GM23338 (cell line): ENCODE data around the gene RBM8A. TPM values are rescaled to one million over a fixed set of nuclear protein-coding genes. Genes with fewer than 3 reads are reported as not detected.

ENCODE experiments used
- ATAC-seq: fragments of 200-7000 bp; cut with Tn5 transposase; 3 replicates; pipeline ENCODE4 v1.9.1; 2020
- DNase-seq: peaks from one replicate; pipeline ENCODE4 v3.0.0-alpha.2; 2015; ENCODE audit warnings: low spot score
- H2AFZ ChIP-seq: fragments of 200-600 bp; sonication (generic); 2 replicates; pipeline ENCODE4 v1.8.0; 2016; ENCODE audit warnings: antibody characterized with exemption, mild to moderate bottlenecking, moderate library complexity
- H3F3A ChIP-seq: fragments of 200-600 bp; sonication (generic); replicated peaks from 2 replicates; pipeline ENCODE4 v1.8.0; 2017; ENCODE audit warnings: antibody characterized with exemption, mixed run types, low read depth
- H3K27ac ChIP-seq: fragments of 200-600 bp; sonication (generic); 2 replicates; pipeline ENCODE4 v1.6.1; 2016; ENCODE audit warnings: low read depth
- H3K27me3 ChIP-seq: fragments of 200-600 bp; sonication (generic); 2 replicates; pipeline ENCODE4 v1.8.0; 2016; ENCODE audit warnings: mild to moderate bottlenecking, mixed run types, moderate library complexity; ENCODE audit not compliant: insufficient read depth
- H3K36me3 ChIP-seq: fragments of 200-600 bp; sonication (generic); 2 replicates; pipeline ENCODE4 v1.8.0; 2016; ENCODE audit warnings: mild to moderate bottlenecking; ENCODE audit not compliant: insufficient read depth
- H3K4me1 ChIP-seq: fragments of 200-600 bp; sonication (generic); 2 replicates; pipeline ENCODE4 v1.8.0; 2016; ENCODE audit warnings: mild to moderate bottlenecking, moderate library complexity; ENCODE audit not compliant: insufficient read depth
- H3K4me2 ChIP-seq: fragments of 200-600 bp; sonication (generic); 2 replicates; pipeline ENCODE4 v1.7.1; 2017; ENCODE audit warnings: mixed run types
- H3K4me3 ChIP-seq: fragments of 200-600 bp; sonication (generic); 2 replicates; pipeline ENCODE4 v1.6.1; 2016; ENCODE audit warnings: mixed run types
- H3K79me2 ChIP-seq: fragments of 200-600 bp; sonication (generic); replicated peaks from 2 replicates; pipeline ENCODE4 v1.8.0; 2017; ENCODE audit warnings: mild to moderate bottlenecking; ENCODE audit not compliant: insufficient read depth
- H3K9me2 ChIP-seq: fragments of 200-600 bp; sonication (generic); 2 replicates; pipeline ENCODE4 v1.8.0; 2017; ENCODE audit not compliant: insufficient read depth
- H4K20me1 ChIP-seq: fragments of 200-600 bp; sonication (generic); replicated peaks from 2 replicates; pipeline ENCODE4 v1.8.0; 2017; ENCODE audit warnings: mild to moderate bottlenecking; ENCODE audit not compliant: insufficient read depth
- H3K27ac Mint-ChIP-seq: 2 replicates; pipeline ENCODE4 v1.8.0; 2020; ENCODE audit warnings: inconsistent platforms, mild to moderate bottlenecking, moderate library complexity, mixed read lengths
- H3K27me3 Mint-ChIP-seq: 3 replicates; pipeline ENCODE4 v1.8.0; 2022; ENCODE audit warnings: low read depth, mild to moderate bottlenecking, moderate library complexity, mixed read lengths, inconsistent platforms; ENCODE audit not compliant: insufficient read depth, poor library complexity
- H3K36me3 Mint-ChIP-seq: 3 replicates; pipeline ENCODE4 v1.8.0; 2021; ENCODE audit warnings: low read depth, mild to moderate bottlenecking, inconsistent platforms, moderate library complexity, mixed read lengths
- H3K4me1 Mint-ChIP-seq: 3 replicates; pipeline ENCODE4 v1.8.0; 2020; ENCODE audit warnings: mild to moderate bottlenecking, inconsistent platforms, mixed read lengths
- H3K4me3 Mint-ChIP-seq: 3 replicates; pipeline ENCODE4 v1.8.0; 2021; ENCODE audit warnings: moderate library complexity, mild to moderate bottlenecking, inconsistent platforms, mixed read lengths
- H3K9me3 Mint-ChIP-seq: 3 replicates; pipeline ENCODE4 v1.8.0; 2020; ENCODE audit warnings: moderate library complexity, mild to moderate bottlenecking, inconsistent platforms, mixed read lengths
- CREB1 ChIP-seq: fragments of 250-450 bp; sonication (Bioruptor Pico); IDR thresholded peaks from 2 replicates; pipeline ENCODE4 v1.5.0; 2020; ENCODE audit warnings: low read depth, mild to moderate bottlenecking, moderate library complexity
- CTCF ChIP-seq, 2 experiments: fragments of 200-600 bp in 1 of 2; sonication (generic) in 1 of 2; conservative IDR thresholded peaks; 2 replicates each; pipeline versions ENCODE4 v1.5.1 to v1.6.1; 2016 to 2017; ENCODE audit warnings: antibody characterized with exemption in 2 of 2, low read depth in 2 of 2, mild to moderate bottlenecking in 2 of 2, moderate library complexity in 1 of 2
- EZH2 ChIP-seq: fragments of 200-600 bp; sonication (generic); IDR thresholded peaks from one replicate; pipeline ENCODE4 v1.8.0; 2017; ENCODE audit warnings: antibody characterized with exemption, mild to moderate bottlenecking, low read depth; ENCODE audit not compliant: unreplicated experiment
- EZH2phosphoT487 ChIP-seq: fragments of 200-600 bp; sonication (generic); IDR thresholded peaks from one replicate; pipeline ENCODE4 v1.8.1; 2018; ENCODE audit warnings: antibody characterized with exemption; ENCODE audit not compliant: unreplicated experiment
- NANOG ChIP-seq: IDR thresholded peaks from 2 replicates; pipeline ENCODE4 v1.6.1; 2016; ENCODE audit warnings: antibody characterized with exemption, borderline replicate concordance
- POLR2AphosphoS5 ChIP-seq: IDR thresholded peaks from 2 replicates; pipeline ENCODE4 v1.6.1; 2016; ENCODE audit warnings: antibody characterized with exemption, low read depth
- STAT1 ChIP-seq: IDR thresholded peaks from one replicate; pipeline ENCODE4 v1.6.1; 2016; ENCODE audit warnings: antibody characterized with exemption; ENCODE audit not compliant: unreplicated experiment
- ZNF114 ChIP-seq: fragments of 250-450 bp; sonication (Bioruptor Pico); IDR thresholded peaks from 2 replicates; pipeline ENCODE4 v1.5.0; 2020; ENCODE audit warnings: mild to moderate bottlenecking, moderate library complexity
- ZNF331 ChIP-seq: fragments of 250-450 bp; sonication (Bioruptor Pico); IDR thresholded peaks from 2 replicates; pipeline ENCODE4 v1.5.0; 2020; ENCODE audit warnings: low read depth, mild to moderate bottlenecking, moderate library complexity
- polyA plus RNA-seq: library from polyadenylated mRNA; unstranded; fragments of >200 nt; fragmentation: Nextera tagmentation; extraction: Ambion mirVana; gene quantifications from 2 replicates; pipeline ENCODE4 v1.2.1, GENCODE V29; 2016
- total RNA-seq: library from RNA; depleted of rRNA; stranded (reverse); fragments of >200 nt; shearing (Covaris generic); gene quantifications from 2 replicates; pipeline ENCODE4 v1.2.3, GENCODE V29; 2014
- TF ChIP-seq, protein P1 (sequence below): IDR thresholded peaks from 2 replicates; pipeline ENCODE4 v1.6.1; 2016; ENCODE audit warnings: antibody characterized with exemption
- TF ChIP-seq, protein P2 (sequence below): fragments of 250-450 bp; sonication (Bioruptor Pico); IDR thresholded peaks from 2 replicates; pipeline ENCODE4 v1.5.0; 2020; ENCODE audit warnings: mild to moderate bottlenecking, moderate library complexity

RBM8A gene
- total and polyA plus RNA-seq, 2 experiments from 2014 or later: 170 to 312 TPM

GRCh38 chr1:145901312-145902021, 25.8 kb downstream of the RBM8A start:
- H3K36me3 ChIP-seq: no peaks in the 10 kb centered on the region
- Mint-ChIP-seq H3K36me3 (no peaks in the 10 kb centered on the region), H3K4me3 (no peak overlapping the region), H3K4me1 (no peaks in the 10 kb centered on the region; the same call in 2 of the 3 replicates), H3K9me3 (no peaks in the 10 kb centered on the region; the same call in 2 of the 3 replicates), H3K27me3 (peaks cover 9% of the 10 kb centered on the region), H3K27ac (no peak overlapping the region)
- H3K4me1 ChIP-seq: no peaks in the 10 kb centered on the region
- no peaks in the 10 kb centered on the region for H3K79me2 ChIP-seq
- no peaks in the 10 kb centered on the region for H3F3A ChIP-seq
- TF ChIP-seq ZNF331 (CRISPR knock-in tag) (no peak), CTCF (conservative IDR thresholded peaks at IDR 0.05; ENCODE audit: low read depth in 2 of 2) (peak; percentile 42 to 54)
- H3K4me3 ChIP-seq: no peak overlapping the region
- H3K4me2 ChIP-seq: no peak overlapping the region
- no peak overlapping the region for H3K27ac ChIP-seq
- H3K27me3 ChIP-seq: no peaks in the 10 kb centered on the region
- H2AFZ ChIP-seq: peak overlapping the region; percentile 85; the same call in 1 of the 2 replicates
- DNase-seq (peak; percentile 72), ATAC-seq (peak; percentile 89)
- H3K9me2 ChIP-seq: no peaks in the 10 kb centered on the region
- no peaks in the 10 kb centered on the region for H4K20me1 ChIP-seq

GRCh38 chr1:145898756-145899155, 28.5 kb downstream of the RBM8A start:
- no peaks in the 10 kb centered on the region for H4K20me1 ChIP-seq
- no peaks in the 10 kb centered on the region for H3K79me2 ChIP-seq
- H3K9me3 Mint-ChIP-seq: no peaks in the 10 kb centered on the region; the same call in 2 of the 3 replicates
- H3K4me3 ChIP-seq: no peak overlapping the region
- no peak overlapping the region for H3K4me3 Mint-ChIP-seq
- no peaks in the 10 kb centered on the region for H3K27me3 ChIP-seq
- H3K27ac Mint-ChIP-seq: no peak overlapping the region
- no peak overlapping the region for H2AFZ ChIP-seq
- no peaks in the 10 kb centered on the region for H3K36me3 Mint-ChIP-seq
- no peaks in the 10 kb centered on the region; the same call in 2 of the 3 replicates for H3K4me1 Mint-ChIP-seq
- no peak overlapping the region for H3K27ac ChIP-seq
- DNase-seq: no peak
- ATAC-seq: no peak
- no peaks in the 10 kb centered on the region for H3K4me1 ChIP-seq
- no peak overlapping the region for H3K4me2 ChIP-seq
- H3F3A ChIP-seq: no peaks in the 10 kb centered on the region
- H3K9me2 ChIP-seq: no peaks in the 10 kb centered on the region
- no peaks in the 10 kb centered on the region for H3K36me3 ChIP-seq
- peaks cover 11% of the 10 kb centered on the region for H3K27me3 Mint-ChIP-seq
- no peak for TF ChIP-seq EZH2phosphoT487
- no peak for TF ChIP-seq STAT1
- TF ChIP-seq ZNF114 (CRISPR knock-in tag): no peak
- TF ChIP-seq, protein P1, sequence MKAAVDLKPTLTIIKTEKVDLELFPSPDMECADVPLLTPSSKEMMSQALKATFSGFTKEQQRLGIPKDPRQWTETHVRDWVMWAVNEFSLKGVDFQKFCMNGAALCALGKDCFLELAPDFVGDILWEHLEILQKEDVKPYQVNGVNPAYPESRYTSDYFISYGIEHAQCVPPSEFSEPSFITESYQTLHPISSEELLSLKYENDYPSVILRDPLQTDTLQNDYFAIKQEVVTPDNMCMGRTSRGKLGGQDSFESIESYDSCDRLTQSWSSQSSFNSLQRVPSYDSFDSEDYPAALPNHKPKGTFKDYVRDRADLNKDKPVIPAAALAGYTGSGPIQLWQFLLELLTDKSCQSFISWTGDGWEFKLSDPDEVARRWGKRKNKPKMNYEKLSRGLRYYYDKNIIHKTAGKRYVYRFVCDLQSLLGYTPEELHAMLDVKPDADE: no peak
- TF ChIP-seq POLR2AphosphoS5: no peak
- TF ChIP-seq NANOG: no peak
- TF ChIP-seq ZNF331 (CRISPR knock-in tag): no peak
- no peak for TF ChIP-seq EZH2
- TF ChIP-seq, protein P2, sequence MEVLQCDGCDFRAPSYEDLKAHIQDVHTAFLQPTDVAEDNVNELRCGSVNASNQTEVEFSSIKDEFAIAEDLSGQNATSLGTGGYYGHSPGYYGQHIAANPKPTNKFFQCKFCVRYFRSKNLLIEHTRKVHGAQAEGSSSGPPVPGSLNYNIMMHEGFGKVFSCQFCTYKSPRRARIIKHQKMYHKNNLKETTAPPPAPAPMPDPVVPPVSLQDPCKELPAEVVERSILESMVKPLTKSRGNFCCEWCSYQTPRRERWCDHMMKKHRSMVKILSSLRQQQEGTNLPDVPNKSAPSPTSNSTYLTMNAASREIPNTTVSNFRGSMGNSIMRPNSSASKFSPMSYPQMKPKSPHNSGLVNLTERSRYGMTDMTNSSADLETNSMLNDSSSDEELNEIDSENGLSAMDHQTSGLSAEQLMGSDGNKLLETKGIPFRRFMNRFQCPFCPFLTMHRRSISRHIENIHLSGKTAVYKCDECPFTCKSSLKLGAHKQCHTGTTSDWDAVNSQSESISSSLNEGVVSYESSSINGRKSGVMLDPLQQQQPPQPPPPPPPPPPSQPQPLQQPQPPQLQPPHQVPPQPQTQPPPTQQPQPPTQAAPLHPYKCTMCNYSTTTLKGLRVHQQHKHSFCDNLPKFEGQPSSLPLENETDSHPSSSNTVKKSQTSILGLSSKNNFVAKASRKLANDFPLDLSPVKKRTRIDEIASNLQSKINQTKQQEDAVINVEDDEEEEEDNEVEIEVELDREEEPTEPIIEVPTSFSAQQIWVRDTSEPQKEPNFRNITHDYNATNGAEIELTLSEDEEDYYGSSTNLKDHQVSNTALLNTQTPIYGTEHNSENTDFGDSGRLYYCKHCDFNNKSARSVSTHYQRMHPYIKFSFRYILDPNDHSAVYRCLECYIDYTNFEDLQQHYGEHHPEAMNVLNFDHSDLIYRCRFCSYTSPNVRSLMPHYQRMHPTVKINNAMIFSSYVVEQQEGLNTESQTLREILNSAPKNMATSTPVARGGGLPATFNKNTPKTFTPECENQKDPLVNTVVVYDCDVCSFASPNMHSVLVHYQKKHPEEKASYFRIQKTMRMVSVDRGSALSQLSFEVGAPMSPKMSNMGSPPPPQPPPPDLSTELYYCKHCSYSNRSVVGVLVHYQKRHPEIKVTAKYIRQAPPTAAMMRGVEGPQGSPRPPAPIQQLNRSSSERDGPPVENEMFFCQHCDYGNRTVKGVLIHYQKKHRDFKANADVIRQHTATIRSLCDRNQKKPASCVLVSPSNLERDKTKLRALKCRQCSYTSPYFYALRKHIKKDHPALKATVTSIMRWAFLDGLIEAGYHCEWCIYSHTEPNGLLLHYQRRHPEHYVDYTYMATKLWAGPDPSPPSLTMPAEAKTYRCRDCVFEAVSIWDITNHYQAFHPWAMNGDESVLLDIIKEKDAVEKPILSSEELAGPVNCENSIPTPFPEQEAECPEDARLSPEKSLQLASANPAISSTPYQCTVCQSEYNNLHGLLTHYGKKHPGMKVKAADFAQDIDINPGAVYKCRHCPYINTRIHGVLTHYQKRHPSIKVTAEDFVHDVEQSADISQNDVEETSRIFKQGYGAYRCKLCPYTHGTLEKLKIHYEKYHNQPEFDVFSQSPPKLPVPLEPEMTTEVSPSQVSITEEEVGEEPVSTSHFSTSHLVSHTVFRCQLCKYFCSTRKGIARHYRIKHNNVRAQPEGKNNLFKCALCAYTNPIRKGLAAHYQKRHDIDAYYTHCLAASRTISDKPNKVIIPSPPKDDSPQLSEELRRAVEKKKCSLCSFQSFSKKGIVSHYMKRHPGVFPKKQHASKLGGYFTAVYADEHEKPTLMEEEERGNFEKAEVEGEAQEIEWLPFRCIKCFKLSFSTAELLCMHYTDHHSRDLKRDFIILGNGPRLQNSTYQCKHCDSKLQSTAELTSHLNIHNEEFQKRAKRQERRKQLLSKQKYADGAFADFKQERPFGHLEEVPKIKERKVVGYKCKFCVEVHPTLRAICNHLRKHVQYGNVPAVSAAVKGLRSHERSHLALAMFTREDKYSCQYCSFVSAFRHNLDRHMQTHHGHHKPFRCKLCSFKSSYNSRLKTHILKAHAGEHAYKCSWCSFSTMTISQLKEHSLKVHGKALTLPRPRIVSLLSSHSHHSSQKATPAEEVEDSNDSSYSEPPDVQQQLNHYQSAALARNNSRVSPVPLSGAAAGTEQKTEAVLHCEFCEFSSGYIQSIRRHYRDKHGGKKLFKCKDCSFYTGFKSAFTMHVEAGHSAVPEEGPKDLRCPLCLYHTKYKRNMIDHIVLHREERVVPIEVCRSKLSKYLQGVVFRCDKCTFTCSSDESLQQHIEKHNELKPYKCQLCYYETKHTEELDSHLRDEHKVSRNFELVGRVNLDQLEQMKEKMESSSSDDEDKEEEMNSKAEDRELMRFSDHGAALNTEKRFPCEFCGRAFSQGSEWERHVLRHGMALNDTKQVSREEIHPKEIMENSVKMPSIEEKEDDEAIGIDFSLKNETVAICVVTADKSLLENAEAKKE: no peak
- no peak for TF ChIP-seq CREB1 (CRISPR knock-in tag)
